DMS114 treated with DMSO at 0.1 percent for 48 hours (cell line): ENCODE data around the gene OR10K1.
"Not testable (repeated sequence)": the region's sequence is repeated elsewhere in the genome, so short reads cannot be mapped to it uniquely, and the experiment has no call there.

Experiments
- DNase-seq: peaks from one replicate; lab custom pipeline; 2025; ENCODE audit not compliant: unreplicated experiment; lab: John Stamatoyannopoulos, UW

The OR10K1 gene, protein sequence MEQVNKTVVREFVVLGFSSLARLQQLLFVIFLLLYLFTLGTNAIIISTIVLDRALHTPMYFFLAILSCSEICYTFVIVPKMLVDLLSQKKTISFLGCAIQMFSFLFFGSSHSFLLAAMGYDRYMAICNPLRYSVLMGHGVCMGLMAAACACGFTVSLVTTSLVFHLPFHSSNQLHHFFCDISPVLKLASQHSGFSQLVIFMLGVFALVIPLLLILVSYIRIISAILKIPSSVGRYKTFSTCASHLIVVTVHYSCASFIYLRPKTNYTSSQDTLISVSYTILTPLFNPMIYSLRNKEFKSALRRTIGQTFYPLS

DNA sequence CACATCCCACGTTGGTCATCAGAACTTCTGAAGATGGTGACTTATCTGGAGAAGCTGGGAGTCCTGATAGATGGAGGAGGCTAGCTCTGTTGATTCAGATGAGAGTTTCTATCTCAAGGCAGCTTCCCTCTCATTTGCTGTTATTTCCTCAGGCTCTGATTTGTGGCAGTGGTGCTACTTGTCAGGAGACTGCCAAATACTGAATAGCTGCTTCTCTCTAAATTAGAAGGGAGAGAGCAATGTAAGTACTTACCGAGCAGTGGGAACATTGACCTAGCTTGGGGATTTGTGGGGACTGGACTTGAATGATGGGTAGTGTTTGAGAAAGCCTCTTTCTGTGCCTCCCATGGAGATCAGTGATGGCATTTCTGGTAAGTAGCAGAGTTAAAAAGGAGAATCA lies at the start of gene OR10K1:
TSS of gene OR10K1 (plus strand) at position 301 of the 400 bp plus-strand sequence. CDS start 3,728 bp downstream, outside the sequence.
- no peak for DNase-seq

DNA sequence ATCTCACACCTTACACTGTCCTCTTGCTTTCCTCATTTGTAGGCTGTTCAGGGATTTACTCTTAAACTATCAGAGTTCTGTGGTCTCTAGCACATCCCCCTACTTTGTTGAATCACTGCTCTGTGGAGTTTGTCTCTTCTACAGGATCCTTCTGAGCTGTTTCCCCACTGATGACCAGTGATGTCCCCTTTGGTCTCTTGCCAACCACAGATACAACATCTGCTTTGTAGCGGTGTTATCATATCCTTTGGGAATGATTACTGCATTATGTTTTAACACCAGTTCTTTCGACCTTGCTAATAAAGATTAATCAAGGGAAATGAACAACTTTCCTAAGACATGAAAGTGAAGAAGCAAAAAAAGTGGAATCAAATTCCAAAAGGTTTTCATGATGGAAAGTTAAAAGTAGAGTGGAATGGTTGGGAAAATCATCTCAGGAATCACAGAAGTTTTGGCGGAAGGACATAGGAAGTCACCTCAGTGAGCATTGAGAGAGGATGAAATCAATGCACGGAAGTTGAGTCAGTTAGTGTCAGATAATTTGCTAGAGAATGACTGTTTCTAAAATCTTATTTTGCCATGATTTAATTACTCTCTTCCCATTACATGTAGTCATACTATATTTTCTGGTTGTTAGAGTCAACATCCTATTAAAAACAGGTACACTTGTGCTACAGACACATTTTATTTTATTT lies 46.8 kb upstream of the OR10K1 start:
- DNase-seq: no peak

DNA sequence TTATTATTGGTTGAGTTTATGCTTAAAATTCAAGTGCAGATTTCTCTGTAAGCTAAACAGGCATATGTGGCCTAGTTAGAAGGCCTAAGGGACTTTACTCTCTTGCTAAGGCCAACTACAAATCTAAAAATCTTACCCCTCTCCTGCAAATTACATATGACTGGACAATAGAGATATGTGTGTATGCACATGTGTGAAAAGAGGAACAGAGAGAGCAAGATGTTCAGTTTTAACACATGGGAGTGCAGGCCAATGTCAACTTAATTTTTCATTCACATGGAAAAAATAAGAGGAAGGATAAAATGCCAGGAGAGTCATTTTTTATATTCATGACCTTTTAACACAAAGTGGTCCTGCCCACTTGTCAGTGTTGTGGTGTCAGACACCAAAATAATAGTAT lies 44.0 kb upstream of the OR10K1 start:
- DNase-seq: no peak

DNA sequence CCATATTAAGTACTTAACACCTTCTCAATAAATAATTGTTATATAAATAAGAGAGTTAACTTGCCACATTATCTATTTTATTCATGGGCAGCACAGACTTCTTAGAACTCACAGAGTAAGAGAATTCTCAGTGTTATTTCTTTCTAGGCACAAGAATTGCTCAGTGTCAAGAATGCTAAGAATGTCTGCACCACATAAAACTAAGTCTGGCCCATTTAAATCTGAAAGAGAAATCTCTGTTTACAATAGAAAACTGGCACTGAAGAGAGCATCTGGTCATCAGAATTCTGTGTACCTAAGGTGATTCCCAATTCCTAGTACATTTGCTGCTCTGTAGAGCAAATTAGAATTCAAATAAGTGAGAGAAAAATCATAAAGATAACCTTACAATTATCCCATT lies 39.4 kb upstream of the OR10K1 start:
- DNase-seq: no peak

DNA sequence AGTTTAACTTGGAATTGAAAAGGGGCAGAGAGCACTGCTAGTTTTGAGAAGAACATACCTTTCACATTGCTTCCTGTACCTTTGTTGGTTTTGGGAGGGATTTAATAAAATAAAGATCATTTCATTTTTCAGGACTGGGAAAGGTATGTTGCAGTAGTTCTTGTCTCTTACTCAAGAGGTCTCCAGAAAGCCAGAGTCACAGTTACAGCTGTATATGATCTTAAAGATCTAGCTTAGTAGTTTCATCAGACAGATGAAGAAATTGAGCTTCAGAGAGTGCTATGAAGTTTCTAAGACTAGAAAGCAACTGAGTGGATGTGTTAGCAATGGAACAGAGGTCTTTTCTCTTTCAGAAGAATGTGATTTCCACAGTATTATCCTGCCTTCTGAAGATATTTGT lies 36.6 kb upstream of the OR10K1 start:
- no peak for DNase-seq

DNA sequence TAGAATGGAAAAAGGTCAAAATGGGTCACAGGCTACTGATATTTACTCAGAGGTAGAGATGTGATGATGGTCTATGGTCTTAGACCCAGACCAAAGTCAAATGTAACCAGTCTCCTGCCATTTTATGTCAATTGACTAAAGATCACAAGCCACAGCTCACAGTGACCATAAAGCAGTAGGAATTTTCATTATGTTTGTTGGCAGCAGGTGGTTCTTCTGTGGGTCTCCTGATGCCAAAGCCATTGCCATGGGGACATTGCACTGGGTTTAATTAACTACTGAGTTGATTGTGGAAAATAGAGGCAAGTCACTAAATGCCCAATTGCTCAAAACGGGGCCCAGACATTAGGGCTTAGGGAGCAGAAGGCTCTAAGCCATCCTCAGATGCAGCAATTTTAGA lies 35.5 kb upstream of the OR10K1 start, which contains the start of gene OR10K2:
TSS of gene OR10K2 (minus strand) at position 101 of the 400 bp plus-strand sequence. CDS start 5,371 bp downstream, outside the sequence.
- no peak for DNase-seq

DNA sequence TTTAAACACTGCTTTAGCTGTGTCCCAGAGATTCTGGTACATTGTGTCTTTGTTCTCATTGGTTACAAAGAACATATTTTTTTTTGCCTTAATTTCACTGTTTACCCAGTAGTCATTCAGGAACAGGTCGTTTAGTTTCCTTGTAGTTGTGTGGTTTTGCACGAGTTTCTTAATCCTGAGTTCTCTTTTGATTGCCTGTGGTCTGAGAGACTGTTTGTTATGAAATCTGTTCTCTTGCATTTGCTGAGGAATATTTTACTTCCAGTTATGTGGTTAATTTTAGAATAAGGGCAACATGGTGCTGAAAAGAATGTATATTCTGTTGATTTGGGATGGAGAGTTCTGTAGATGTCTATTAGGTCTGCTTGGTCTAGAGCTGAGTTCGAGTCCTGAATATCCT lies 31.5 kb upstream of the OR10K1 start:
- DNase-seq: not testable (repeated sequence)

DNA sequence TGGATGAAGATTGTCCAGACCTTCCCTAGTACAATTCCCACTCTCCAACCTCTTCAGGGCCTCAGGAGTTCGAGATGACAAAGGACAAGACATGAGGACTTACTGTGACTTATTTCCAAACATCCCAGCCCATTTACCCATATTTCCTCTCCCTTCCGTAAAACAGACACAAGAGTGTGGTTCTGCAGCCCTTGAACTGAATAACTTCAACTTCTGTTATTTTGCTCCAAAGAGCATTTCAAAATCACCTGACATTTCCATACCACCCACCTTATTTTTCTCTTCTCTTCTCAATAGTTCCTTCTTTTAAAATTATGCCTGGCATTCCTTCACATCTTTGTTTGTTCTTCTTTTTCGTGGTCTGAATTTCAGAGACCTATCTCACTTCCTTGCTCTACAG lies 26.9 kb upstream of the OR10K1 start:
- no peak for DNase-seq

DNA sequence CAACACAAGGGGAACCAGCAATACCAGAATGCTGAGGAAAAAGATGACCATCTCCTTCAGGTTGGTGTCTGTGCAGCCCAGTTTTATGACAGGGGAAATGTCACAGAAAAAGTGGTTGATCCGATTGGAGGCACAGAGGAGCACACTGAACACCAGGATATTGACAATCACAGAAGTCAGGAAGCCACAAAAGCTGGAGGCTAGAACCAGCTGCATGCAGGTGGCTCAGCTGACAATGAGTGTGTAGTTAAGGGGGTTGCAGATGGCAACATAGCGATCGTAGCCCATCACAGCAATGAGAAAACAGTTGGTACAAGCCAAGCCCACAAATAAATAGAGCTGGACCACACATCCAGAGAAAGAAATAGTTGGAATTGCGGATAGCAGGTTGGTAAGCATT lies 16.3 kb upstream of the OR10K1 start:
- no peak for DNase-seq

DNA sequence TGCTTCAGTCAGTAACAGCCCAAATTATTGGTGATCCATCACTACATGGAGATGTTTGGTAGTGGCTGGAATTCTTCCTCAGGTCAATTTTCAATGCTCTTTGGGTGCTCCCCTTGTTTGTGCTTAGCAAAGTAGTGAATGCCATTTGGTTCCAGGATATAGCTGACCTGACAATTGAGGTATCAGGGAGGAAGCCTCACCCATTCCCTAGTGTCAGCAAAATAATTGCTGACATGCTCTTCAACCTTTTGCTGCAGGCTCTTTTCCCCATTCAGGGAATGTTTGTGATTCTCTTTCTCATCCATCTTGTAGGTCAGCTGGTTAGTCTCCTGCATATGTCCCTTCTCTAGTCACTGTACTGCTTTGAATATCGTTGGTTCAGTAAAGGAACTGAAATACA lies 7.1 kb upstream of the OR10K1 start:
- DNase-seq: no peak

DNA sequence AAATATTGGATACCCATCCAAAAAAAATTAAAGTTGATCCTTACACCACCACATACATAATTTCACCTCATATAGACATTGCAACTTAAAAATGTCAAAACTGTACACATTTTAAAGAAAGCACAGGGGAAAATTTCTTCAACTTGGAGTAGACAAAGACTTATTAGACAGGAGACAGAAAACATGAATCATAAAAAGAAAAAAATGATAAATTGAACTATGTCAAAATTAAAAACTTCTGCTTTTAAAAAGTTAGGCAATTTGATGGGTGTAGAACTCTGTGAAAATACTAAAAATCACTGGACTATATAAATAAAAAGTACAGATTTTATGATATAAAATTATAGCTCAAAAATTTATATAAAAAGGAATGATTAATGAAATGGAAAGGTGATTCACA lies 4.4 kb upstream of the OR10K1 start:
- DNase-seq: no peak

DNA sequence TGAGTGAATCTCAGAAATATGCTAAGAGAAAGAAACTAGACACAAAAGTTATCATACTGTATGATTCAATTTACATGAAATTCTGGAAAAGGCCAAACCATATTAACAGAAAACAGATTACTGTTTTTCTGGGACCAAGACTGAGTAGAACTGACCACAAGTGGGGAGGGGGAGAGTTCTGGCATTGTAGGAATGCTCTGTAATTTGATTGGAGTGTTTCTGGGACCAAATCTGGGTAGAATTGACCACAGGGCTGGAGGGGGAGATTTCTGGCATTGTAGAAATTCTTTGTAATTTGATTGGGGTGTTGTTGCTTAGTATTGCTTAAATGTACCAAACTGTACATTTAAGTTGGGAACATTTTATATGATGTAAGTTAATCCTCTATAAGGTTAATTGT lies 3.4 kb upstream of the OR10K1 start:
- DNase-seq: no peak

DNA sequence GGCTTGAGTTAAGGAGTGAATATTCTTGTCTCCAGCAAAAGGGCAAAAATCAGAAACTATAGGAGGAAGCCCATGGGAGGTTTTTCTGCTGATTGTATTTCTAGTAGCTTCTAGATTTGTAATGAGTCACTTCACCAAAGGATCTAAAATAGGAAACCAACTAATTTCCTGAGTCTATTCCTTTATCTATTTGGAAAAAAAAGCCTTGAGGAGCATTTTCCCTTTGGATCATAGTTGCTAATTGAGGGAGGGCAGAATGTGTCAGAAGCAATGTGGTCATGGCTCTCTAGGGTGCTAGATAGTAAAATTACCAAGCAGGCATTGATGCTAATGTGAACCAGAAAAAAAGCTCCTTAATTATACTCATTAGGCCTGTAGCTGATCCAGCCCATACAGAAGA lies 10.3 kb downstream of the OR10K1 start, which contains the start of gene OR10R2:
TSS of gene OR10R2 (plus strand) at position 301 of the 400 bp plus-strand sequence. CDS start 106 bp downstream, outside the sequence.
- no peak for DNase-seq

DNA sequence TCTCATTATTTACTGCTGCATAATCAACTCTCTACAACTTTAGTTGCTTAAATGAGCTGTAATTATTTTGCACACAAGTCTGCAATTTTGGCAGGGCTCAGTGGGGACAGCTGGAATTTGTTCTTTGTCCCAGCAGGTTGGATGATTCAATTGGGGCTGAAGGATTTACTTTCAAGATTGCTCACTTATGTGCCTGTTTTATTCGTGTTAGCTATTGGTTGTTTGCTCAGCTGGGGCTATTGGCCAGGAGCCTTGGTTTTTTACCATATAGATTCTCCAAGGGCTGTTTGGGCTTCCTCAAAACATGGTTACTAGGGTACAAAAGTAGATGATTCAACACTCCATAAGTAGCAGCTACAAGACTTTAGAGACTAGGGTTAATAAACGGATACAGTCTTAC lies 23.8 kb downstream of the OR10K1 start:
- DNase-seq: no peak

DNA sequence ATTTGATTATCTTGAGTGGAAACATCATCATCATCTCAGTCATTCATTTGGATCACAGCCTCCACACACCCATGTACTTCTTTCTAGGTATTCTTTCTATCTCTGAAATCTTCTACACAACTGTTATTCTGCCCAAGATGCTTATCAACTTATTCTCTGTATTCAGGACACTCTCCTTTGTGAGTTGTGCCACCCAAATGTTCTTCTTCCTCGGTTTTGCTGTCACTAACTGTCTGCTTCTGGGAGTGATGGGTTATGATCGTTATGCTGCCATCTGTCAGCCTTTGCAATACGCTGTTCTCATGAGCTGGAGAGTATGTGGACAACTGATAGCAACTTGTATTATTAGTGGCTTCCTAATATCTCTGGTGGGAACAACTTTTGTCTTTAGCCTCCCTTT lies 29.7 kb downstream of the OR10K1 start:
- no peak for DNase-seq

DNA sequence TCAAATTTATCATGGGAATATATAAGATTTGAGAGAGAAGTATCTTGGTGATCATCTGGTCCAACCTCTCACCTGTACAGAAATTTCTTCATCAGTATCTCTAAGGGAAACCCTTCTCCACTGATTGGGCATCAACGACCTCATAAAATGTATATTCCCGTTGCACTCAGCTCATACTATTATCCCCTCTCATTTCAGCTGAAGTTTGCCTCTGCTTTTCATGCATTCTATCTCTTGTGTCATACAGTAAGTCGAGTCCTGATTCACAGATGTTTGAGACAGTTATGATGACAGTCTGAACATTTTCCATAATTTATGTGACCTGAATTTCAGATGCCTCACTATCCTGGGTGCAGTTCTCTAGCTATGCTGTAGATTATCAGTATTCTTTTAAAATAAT lies 31.4 kb downstream of the OR10K1 start:
- no peak for DNase-seq

DNA sequence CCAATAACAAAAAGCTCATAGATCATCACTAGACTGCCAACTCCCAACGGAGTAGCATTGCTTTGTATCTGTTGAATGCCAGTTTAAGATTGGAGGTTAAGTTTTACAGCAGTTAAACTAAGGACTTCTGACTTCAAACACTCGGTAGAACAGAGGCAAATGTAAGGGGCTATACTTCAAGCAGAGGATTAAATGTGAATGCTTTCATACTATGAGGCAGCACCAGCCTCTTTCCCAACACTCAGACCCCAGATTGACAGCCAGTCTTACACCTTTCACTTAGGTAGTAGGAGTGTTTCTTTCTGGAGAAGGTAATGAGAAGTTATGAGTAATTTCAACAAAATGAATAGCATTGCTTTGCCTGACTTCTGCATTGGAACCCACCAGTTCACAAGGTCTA lies 33.2 kb downstream of the OR10K1 start:
- no peak for DNase-seq

DNA sequence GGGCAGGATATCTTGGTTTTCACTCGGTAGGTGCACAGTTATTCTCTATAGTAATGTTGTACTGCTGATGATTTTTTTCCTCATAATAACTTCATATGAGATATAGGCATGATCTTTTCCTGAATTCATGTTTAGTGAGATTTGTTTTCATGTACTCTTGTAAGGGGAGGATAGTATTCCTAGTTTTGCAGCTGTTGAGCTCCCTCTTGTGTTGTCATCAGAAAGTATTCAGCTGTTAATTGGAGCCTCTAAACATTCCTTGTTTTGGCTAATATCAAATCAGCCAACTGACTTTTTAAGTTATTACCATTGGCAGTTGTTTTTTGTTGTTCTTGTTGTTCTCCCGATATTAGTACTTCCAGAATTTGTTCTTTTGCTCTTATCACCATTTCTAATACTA lies 34.7 kb downstream of the OR10K1 start:
- peak; percentile 12 for DNase-seq

DNA sequence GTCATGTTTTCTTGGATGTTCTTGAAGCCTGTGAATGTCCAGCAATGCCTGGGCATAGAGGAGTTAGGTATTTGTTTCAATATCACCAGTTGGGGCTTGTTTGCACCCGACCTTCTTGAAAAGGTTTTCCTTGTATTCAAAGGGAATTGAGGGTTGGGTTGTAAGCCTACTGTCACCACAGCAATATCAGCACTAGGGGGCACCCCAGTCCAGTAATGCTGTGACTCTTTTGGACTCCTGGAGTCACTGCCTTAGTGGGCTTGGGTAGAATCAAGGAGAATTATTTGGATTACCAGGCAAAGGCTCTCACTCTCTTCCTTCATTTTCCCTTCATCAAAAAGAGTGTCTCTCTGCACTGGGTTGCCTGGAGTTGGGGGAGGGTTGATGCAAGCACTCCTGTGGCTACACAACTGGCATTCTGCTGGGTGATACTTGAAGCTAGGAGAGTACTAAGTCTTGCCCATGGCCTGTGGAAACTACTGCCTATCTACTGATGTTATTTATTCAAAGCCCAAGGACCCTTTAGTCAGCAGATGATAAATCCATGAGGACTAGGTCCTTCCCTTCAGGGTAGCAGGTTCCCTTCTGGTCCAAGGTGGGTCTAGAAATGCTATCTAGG lies 44.8 kb downstream of the OR10K1 start:
- DNase-seq: no peak

DNA sequence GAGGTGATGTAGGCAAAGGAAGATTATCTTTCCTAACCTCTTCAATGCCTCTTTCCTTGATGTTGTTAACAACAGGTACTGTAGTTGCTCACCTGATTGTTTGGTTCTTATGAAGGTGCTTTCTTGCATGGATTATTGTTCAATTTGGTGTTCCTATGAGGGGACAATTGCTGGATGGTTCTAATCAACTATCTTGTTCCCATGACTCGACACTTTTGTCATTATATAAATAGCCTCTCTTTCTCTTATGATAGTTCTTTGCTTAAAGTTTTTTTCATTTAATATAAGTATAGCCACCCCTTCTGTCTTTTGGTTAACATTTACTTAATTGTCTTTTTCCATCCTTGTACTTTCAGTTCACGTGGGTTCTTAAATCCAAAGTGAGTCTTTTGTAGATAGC lies 45.9 kb downstream of the OR10K1 start:
- DNase-seq: no peak

DNA sequence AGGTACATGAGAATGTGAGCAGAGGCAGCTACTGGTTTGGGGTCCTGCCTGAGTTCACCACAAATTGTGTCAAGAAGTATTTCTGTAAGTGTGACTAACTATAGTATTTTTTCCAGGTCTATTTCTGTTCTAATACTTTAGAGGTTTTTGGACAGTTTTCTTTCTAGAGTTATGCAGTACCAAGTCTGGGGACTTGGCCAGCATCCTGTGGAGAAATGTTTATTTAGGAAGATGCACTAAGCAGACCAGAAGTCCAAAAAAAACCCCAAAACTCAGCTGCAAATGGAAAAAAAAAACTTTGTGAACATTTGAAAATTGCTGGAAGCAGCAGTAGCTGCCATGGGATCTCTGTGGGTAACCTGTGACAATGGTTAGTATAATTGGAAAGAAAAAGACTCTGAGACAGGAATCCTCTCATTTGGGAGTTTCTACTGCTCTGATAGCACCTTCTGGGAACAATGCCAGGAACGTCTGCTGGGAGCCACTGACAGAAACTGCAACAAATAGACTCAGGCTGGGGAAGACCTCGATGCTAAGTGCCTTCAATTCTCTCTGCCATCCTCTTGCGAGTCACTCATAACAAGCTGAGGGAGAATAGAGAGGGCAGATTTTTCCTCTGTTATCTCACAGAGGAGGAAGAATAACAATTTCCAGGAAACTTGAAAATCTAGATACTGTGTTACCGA lies 48.0 kb downstream of the OR10K1 start:
- no peak for DNase-seq
